Esophagus muscularis mucosa (tissue), 4 donors: ENCODE results near the gene GNAS-AS1. TPM values are rescaled to one million over a fixed set of nuclear protein-coding genes. Genes with fewer than 3 reads are reported as not detected.

Experiments
- DNase-seq: peaks from one replicate; pipeline ENCODE4 v3.0.0-alpha.2; 2017; ENCODE audit errors: extremely low spot score
- H3K27ac ChIP-seq, 4 donors: fragments of 200-600 bp; sonication (generic); replicated peaks in 1 of 4; 1 replicate in 3 of 4; 2 replicates in 1 of 4; pipeline ENCODE4 v1.5.1; 2016 to 2019; ENCODE audit warnings: mild to moderate bottlenecking in 1 of 4
- H3K27me3 ChIP-seq, 4 donors: fragments of 200-600 bp; sonication (generic); one replicate each; pipeline versions ENCODE4 v1.5.1 to v1.6.0; 2016 to 2019
- H3K36me3 ChIP-seq, 4 donors: fragments of 200-600 bp; sonication (generic); one replicate each; pipeline ENCODE4 v1.5.1; 2016 to 2019
- H3K4me1 ChIP-seq, 4 donors: fragments of 200-600 bp; sonication (generic); one replicate each; pipeline ENCODE4 v1.5.1; 2016 to 2019
- H3K4me3 ChIP-seq, 4 donors: fragments of 200-600 bp; sonication (generic); 1 replicate in 2 of 4; 2 replicates in 2 of 4; pipeline ENCODE4 v1.5.1; 2016 to 2019; ENCODE audit warnings: mild to moderate bottlenecking in 4 of 4, moderate library complexity in 1 of 4
- H3K9me3 ChIP-seq, 4 donors: fragments of 200-600 bp; sonication (generic); 1 replicate in 3 of 4; 2 replicates in 1 of 4; pipeline ENCODE4 v1.5.1; 2016 to 2019
- EP300 ChIP-seq: sonication (generic); formaldehyde crosslinking; IDR thresholded peaks from one replicate; pipeline ENCODE4 v1.6.1; 2017; ENCODE audit warnings: antibody characterized with exemption
- POLR2A ChIP-seq: fragments of 450-650 bp; IDR thresholded peaks from one replicate; pipeline ENCODE4 v1.6.1; 2017; ENCODE audit warnings: antibody characterized with exemption, moderate library complexity, mild to moderate bottlenecking, low read depth
- POLR2AphosphoS5 ChIP-seq, 2 donors: sonication (generic); formaldehyde crosslinking; IDR thresholded peaks; one replicate each; pipeline ENCODE4 v1.6.1; 2017; ENCODE audit warnings: antibody characterized with exemption in 2 of 2
- WGBS: methylation state at CpG from one replicate; pipeline ENCODE4 v1.1.5; 2018; 5-methylcytosine and 5-hydroxymethylcytosine counted together
- intact Hi-C: fragments of 100-400 bp; cut with DNase I; formaldehyde crosslinking; loops from one replicate; pipeline ENCODE4 v1.15.1; 2023
- total RNA-seq, 4 donors: library from RNA; depleted of rRNA; stranded (reverse); fragments of >200 nt; gene quantifications; one replicate each; pipeline versions ENCODE4 v1.1.0 to v1.2.1, GENCODE V29; 2016
- TF ChIP-seq, protein P1 (sequence below), 3 experiments: fragments of 200-600 bp in 2 of 3; fragments of 450-650 bp in 1 of 3; sonication (generic) in 2 of 3; IDR thresholded peaks; one replicate each; pipeline ENCODE4 v1.5.1; 2017 to 2019; ENCODE audit warnings: antibody characterized with exemption in 3 of 3, mild to moderate bottlenecking in 2 of 3, moderate library complexity in 1 of 3

Gene GNAS-AS1
- total RNA-seq, 4 donors from 2014 or later = 0.13 to 0.42 (median 0.23) TPM; not detected in 1

GRCh38 chr20:58865843-58866242 lies 15.1 kb upstream of the GNAS-AS1 start:
- H3K4me3 ChIP-seq = no peak overlapping the region
- no peaks in the 10 kb centered on the region for H3K9me3 ChIP-seq
- H3K27ac ChIP-seq = no peak overlapping the region
- TF ChIP-seq POLR2A = no peak
- TF ChIP-seq, protein P1, sequence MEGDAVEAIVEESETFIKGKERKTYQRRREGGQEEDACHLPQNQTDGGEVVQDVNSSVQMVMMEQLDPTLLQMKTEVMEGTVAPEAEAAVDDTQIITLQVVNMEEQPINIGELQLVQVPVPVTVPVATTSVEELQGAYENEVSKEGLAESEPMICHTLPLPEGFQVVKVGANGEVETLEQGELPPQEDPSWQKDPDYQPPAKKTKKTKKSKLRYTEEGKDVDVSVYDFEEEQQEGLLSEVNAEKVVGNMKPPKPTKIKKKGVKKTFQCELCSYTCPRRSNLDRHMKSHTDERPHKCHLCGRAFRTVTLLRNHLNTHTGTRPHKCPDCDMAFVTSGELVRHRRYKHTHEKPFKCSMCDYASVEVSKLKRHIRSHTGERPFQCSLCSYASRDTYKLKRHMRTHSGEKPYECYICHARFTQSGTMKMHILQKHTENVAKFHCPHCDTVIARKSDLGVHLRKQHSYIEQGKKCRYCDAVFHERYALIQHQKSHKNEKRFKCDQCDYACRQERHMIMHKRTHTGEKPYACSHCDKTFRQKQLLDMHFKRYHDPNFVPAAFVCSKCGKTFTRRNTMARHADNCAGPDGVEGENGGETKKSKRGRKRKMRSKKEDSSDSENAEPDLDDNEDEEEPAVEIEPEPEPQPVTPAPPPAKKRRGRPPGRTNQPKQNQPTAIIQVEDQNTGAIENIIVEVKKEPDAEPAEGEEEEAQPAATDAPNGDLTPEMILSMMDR (IDR thresholded peaks at IDR 0.05) = no peak
- TF ChIP-seq POLR2AphosphoS5 (IDR thresholded peaks at IDR 0.05) = no peak
- intact Hi-C loops = loop anchor here (5.0 kb wide), 2 partner anchors 536 to 591 kb away; no protein-coding TSS in a partner anchor
- H3K36me3 ChIP-seq = no peaks in the 10 kb centered on the region
- H3K4me1 ChIP-seq = peaks cover 0 to 6% (median 2%) of the 10 kb centered on the region in 4 donors
- H3K27me3 ChIP-seq = peaks cover 0 to 9% (median 0%) of the 10 kb centered on the region in 4 donors
- 85% methylated on average over 2 of the region's 2 CpGs for WGBS
- DNase-seq = no peak

DNA sequence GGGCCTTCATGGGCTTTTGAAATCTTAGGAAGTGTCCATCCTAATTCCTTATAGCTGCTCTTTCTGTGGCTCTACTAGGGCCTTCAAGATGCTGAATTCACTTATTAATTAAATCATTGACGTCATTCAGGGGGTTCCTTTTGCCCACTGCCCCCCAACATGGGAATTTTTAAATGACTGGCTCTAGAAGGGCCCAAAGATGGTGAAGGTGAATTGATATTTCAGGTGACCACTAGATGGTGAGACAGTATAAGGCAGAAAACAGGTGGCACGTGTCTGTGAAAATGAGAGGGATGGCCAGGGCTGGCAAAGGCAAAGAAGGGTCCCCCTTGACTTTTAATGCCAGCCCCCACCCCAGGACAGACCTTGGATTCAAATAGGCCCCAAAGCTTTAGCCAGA lies 13.6 kb upstream of the GNAS-AS1 start:
- Histone ChIP-seq H3K4me1 (no peaks in the 10 kb centered on the region), H3K9me3 (no peaks in the 10 kb centered on the region), H3K4me3 (no peak overlapping the region), H3K36me3 (no peaks in the 10 kb centered on the region), H3K27ac (no peak overlapping the region), H3K27me3 (peaks cover 0 to 13% (median 0%) of the 10 kb centered on the region in 4 donors)
- no peak for DNase-seq
- 45% methylated on average over 2 of the region's 2 CpGs for WGBS
- no peak for TF ChIP-seq EP300
- TF ChIP-seq, protein P1 (IDR thresholded peaks at IDR 0.05) = peak in 1 of 3 experiments; percentile 6
- intact Hi-C loops = no loop called here

- intact Hi-C loops = no loop called here
- WGBS = 84% methylated on average over 7 of the region's 7 CpGs
- Histone ChIP-seq H3K36me3 (no peaks in the 10 kb centered on the region), H3K4me1 (no peaks in the 10 kb centered on the region), H3K27ac (no peak overlapping the region), H3K4me3 (no peak overlapping the region), H3K9me3 (no peaks in the 10 kb centered on the region), H3K27me3 (peaks cover 0 to 17% (median 0%) of the 10 kb centered on the region in 4 donors)
- TF ChIP-seq POLR2AphosphoS5 (IDR thresholded peaks at IDR 0.05) (no peak), POLR2A (no peak), EP300 (no peak)
- TF ChIP-seq, protein P1 (IDR thresholded peaks at IDR 0.05) = no peak
- no peak for DNase-seq
These were observed 12.5 kb upstream of the GNAS-AS1 start for GRCh38 chr20:58863044-58863790.

DNA sequence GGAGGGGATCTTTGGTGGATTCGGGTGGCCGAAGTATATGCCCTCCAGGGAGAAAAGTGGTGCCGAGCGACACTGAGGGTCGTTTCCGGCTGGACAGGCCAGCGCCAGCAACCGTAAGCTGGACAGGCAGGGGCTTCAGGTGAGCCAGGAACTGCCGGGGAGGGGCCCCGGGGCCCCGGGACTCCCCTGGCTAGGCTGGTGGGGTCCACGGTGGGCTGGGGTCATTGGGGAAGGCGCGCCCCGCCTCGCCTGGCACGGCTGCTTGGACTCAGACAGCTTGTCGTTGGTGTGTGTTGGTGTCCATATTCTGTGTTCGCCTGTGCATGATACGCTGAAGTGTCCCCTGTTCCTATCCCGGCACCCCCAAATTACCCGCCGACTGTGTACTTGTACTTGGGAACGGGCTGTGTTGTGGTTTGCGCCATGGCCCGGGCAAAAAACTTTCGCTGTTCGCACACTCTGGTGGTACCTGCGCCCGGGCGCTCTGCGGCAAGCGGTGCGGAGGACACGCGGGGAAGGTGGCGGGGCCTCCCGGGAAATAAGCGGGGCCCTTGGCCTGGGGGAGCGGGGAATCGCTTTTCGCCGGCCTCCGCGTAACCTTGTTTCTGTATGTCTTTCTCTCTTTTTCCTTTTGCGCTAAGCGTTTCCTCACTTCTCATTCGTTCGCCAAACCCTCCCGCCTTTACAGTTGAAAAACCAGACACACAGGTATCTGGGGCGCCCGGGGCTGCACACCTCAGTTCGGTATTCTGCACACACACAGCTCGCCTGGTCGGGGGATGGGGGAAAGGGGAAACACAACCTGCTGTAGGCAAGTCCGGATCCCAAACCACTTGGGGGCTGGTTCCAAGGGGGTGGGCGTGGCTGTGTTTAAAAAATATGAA lies 5.0 kb upstream of the GNAS-AS1 start:
- no peak for DNase-seq
- peaks cover 0 to 82% (median 25%) of the 10 kb centered on the region in 4 donors for H3K27me3 ChIP-seq
- WGBS = 58% methylated on average over 43 of the region's 57 CpGs
- intact Hi-C loops = loop anchor here (10.0 kb wide), 1 partner anchor 621 kb away; no protein-coding TSS in a partner anchor
- no peaks in the 10 kb centered on the region for H3K9me3 ChIP-seq
- H3K4me1 ChIP-seq = peaks cover 5 to 49% (median 39%) of the 10 kb centered on the region in 4 donors
- H3K4me3 ChIP-seq = peak overlapping the region in 2 of 4 donors; percentile 41
- H3K27ac ChIP-seq = no peak overlapping the region
- no peaks in the 10 kb centered on the region for H3K36me3 ChIP-seq
- TF ChIP-seq POLR2A (no peak), POLR2AphosphoS5 (IDR thresholded peaks at IDR 0.05) (no peak)
- TF ChIP-seq, protein P1 (IDR thresholded peaks at IDR 0.05) = no peak
